G401.6 (cell line): ENCODE results near the gene TNIK.

Experiments
- FAIRE-seq: peaks from 2 replicates; lab custom pipeline; 2012; peaks lifted over from hg19 to GRCh38; lab: Jason Lieb, UNC

The TNIK gene

DNA sequence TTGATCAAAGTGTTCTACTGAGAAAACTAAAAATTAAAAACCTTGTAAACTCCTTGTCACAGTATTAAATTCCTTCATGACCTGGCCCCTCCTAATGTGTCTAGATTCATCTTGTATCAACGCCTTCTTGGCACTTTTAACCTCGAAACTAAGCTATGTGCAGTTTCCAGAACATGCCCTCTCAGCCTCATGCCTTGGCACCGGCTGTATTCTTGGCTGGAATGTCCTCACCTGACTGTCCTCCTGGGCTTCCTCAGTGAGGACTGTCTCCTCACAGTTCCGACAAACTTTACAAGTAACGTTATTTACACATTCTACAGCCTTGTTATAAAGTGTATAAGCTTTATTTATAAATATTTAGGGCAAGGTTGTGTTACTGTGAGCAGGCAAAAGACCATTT is 237.2 kb downstream of the TNIK start:
- FAIRE-seq, result no peak

DNA sequence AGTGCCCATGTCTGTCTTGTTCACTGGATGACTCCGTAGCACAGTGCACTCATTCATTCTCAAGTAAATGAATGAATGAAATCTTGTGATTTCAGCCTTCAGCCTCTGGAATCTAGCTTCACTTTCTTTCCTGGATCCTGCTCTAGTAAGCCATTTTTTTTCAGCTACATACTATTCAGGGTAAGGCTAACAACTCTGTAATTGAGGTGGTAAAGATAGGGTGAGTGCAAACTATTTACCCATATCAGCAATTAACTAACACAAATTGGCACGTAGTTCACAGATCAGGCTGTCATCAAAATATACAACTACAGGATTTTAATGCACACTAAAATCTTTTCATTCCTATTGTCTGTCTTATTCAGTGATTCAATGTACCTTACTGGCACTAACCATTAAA is 238.6 kb downstream of the TNIK start:
- FAIRE-seq, result no peak

DNA sequence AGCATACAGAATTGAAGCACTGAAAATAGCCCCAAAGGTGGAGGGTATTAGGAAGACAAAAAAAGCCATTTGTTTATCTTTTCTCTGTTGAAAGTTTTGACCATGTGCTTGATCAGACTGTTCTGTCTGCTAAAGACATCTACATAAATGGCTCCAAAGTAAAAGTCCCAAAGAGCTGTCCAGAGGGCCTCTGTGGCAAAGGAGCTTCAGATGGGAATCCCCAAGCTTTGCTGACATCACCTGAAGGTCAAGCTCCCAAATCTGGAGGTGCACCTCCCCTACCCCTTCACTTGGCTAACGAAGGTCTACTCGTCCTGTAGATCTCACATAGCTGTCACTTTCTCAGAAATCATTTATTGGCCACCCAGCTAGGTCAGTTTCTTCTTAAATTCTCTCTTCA is 239.1 kb downstream of the TNIK start:
- no peak for FAIRE-seq

DNA sequence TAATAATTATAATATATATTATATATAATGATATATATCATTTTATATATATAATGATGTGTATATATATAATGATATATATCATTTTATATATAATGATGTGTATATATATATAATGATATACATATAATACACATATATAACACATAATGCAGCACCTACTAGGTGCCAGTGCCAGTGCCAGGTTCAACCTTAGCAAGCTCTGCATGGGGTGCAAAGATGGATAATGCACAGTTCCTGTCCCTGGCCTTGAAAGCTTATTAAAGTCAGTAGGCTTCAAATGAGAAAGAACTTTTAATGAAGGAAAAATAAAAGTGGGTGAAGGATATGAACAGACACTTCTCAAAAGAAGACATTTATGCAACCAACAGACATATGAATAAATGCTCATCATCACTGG is 240.9 kb downstream of the TNIK start:
- FAIRE-seq, result no peak

DNA sequence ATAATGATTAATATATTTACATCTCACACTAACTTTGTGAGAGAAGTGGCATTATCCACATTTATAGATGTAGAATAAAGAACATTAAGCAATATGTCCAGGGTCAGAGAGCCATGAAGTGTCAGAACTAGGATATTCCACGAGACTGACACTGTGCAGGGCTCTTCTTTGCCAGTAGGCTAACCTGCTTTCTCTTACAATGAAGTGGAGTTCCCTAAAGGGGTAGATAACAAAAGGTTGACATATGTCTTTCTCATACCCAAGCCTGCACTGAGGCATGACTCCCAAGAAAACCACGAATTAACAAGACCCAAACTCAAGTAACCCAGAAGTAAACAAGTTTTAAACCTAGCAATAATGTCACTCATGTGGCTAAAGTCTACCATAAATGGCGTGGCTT is 242.1 kb downstream of the TNIK start:
- no peak for FAIRE-seq

DNA sequence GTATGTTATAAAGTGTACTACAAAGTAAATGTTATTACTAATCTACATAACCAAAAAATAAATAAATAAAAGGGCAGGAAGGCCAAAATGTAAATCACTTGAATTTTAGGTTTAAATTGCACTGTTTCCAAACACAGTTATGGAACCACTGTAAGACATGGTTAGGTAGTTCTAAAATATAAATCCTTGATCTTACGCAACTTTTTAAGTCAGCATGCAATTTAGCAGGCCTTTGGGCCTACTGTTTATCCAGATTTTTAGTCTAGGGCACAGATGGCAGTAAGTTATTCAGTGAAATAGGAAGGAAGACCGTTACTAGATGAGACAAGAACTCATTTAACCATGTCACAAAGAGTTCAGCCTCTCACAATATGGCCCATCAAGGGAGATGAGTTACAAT is 246.3 kb downstream of the TNIK start:
- no peak for FAIRE-seq

DNA sequence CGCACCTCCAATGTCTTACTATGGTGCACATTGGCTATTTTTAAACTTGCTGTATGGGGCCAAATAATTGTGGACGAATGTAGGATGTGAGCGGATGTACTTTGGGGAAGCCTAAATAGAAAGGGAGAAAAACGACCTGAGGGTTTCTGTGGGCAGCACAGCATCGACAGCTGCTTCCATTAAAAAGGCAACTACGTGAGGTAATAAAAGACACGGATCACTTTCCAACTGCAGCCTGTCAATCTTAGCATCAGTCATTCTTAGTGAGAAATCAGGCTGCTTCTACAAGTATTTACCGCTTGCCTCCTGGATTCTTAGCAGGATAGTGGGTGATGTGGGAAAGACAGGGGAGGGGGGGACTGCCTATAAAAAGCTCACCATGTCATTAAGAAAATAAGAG is 247.0 kb downstream of the TNIK start:
- no peak for FAIRE-seq

DNA sequence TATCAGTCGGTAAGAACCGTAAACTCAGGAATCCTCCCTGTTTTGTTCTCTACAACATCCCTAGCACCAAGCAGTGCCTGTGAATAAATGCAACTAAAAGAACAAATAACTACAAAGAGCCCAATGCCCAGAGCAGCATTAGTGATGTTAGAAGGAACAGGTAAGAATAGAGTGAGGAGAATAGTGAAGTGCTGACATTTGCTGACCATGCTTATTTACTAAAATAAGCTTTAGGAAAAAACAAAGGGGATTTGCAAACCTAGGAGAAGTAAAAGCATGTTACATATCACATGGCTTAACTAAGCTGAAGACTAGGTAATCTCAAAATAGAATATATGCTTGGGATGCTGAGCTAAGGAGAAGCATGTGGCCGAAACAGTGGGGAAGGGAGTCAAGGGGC is 247.6 kb downstream of the TNIK start:
- FAIRE-seq, result no peak

DNA sequence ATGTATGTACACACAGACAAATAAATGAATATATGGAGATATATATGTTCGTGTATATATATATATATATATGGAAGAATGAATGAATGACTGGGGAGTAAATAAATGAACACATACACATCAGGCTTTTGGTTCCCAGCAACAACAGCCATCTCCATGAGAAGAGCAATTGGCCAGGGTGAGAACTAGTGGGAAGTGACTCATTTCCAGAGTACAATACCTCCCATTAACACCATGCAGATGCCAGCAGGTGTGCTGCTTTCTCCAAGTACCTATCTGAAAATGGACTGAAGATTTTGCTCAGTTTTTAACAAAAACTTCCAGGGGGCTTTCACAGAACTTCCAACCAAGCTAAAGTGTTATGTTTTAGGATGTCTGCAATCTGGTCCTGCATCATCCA is 253.9 kb downstream of the TNIK start:
- no peak for FAIRE-seq

DNA sequence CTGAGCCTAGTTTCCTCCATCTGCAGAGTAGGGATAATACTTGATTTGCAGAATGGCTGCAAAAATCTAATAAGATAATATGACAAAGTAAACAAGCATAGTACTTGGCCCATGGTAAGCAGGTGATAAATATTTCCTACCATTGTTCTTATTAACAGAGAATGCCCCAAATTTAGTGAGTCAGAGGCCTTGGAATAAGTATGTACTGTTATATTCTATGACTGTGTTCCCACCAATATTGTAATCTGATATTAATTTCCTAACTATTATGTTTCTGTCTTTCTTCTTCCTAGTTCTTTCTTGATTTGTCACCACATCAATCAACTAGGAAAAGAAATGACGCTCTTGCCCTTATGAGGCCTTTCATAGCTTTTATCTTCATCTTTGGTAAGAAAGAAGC is 255.3 kb downstream of the TNIK start:
- no peak for FAIRE-seq

DNA sequence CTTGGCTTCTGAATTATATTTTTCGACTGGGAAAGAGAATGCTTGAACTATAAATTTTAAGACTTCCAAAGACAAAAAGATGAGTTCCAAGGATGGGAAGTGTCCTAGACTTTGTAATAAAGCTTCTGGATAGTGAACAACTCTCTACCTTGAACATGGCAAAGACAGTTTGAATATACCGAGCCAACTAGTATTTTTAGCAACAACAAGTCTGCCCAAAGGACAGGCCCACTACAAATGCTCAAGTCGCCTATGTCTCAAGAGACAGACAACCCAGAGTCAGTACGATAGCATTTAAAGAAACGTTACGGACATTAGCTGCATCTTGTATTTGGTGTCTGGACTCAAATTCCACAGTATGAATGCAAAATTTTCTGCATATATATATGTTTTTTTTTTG is 258.4 kb downstream of the TNIK start:
- FAIRE-seq, result no peak

DNA sequence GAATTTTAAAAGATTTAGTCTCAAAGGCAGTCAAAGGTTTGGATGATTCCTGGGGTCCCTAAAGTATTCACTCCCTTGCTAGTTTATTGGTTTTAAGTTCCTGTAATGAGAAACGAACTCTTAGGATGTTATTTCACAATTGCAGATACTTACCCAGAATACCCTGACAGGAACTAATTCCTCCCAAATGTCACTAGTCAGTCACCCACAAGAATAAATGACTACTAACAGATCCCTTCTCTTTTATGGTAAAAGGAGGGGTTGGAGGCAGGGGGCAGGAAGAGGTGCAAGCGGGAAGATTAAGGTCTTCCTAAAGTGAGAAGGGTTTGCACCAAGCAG is 259.5 kb downstream of the TNIK start:
- no peak for FAIRE-seq

DNA sequence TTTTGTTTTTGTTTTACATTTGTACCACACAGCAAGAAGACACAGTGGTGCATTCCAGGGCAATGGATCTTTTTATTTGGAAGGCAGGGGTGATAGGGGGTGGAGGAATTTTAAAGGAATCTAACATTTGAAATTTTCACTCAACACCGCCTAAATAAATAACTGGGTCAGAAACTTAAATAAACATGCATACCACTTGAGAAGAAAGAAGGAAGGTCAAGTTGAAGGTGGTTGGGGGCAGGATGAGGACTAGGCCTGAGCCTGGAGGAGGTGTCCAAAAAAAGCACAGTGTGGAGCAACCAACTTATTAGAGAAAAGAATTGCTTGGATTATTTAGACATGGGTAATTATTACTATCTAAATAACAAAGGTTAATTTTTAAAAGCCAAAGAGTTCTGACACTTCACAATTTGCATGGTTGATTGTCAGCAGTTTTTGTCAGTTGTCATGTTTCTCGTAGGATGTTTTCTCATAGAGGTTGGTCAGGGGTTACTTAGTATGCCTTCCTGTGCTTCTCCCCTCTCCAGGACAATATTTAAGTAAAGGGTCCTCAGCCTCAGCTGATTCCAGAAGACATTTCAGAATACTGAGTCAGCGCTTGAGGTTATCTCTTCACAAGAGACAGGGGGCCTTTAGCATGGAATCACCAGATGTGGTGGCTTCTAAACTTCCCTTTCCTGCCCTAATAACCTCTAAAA is 260.0 kb downstream of the TNIK start:
- no peak for FAIRE-seq

DNA sequence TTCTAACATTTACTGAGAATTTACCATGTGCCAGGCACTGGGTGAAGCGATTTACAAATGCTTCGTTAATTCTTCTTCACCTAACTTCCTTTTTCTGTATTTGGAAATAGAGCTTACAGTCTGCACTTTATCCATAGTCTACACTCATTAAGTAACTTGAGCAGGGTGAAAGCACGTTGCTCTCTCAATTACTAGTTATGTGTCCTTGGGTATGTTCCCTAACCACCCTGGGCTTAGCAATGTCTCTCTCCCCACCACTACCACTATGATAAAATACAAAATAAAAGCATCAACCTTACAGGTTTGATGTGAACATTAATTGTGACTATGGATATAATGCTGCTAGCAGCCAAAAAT is 260.8 kb downstream of the TNIK start:
- no peak for FAIRE-seq

DNA sequence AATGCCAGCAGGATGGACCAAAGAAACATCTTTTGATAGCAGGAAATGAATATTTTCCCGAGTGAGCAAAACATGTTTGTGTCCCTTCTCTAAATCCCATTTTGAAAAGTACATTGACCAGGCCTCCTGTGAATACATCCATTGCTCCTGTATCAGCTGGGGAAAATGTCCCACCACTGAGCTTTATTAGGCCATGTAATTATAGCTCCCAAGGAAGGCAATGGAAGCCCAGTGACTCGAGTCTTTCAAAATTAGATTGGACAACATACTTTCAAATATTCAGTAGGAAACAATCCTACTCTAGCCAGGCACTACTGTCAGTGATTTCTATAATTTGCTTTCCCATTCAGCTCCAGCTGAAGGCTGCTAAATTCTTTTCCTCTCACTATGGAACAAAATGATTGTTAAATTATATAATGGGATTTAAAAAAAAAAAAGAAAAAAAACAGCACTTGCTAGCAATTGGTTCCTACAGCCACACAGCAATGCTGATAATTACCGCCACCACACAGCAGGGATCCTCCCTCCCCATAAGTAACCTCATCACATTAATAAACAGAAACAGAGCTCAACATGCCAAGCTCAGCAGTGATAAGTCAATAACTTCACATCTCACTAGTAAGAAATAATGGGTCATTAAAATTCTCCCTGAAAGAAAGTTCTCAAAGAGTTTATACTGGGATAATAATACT is 261.3 kb downstream of the TNIK start:
- FAIRE-seq, result no peak

DNA sequence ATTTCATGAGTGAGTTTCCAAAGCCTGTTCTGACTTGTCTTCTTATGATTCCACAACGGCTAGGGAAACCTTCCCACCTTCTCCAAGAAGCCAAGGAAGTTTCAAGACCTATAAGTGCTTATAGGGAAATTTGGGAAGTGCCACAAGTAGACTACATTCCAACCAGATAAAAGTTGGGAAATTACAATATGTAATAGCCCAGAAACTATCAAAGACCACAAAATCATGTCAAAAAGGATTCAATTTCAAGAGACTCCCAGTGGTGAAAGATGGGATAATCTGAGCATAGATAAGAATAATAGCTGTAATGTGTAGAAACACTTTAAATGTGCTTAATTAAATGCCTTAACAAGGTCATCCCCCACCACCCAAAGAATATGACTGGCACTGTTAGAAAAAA is 264.5 kb downstream of the TNIK start:
- FAIRE-seq, result no peak

DNA sequence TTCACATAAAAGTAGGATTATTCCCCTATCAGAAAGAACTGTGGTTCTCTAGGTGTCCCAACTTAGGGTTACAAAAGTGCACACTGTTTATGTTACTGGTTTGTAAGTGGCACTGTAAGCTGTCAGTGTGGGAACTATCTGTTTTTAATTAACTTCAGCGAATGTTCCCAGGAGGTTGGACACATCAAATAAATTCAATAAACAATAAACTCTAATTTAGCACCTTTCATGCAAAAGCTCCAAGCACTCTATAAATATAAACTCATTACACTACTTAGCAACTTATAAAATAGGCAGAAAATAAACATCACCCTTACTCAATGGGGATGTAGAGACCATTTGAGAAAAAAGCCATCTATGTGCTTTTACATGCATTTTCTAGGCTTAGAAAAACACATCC is 265.2 kb downstream of the TNIK start:
- no peak for FAIRE-seq

DNA sequence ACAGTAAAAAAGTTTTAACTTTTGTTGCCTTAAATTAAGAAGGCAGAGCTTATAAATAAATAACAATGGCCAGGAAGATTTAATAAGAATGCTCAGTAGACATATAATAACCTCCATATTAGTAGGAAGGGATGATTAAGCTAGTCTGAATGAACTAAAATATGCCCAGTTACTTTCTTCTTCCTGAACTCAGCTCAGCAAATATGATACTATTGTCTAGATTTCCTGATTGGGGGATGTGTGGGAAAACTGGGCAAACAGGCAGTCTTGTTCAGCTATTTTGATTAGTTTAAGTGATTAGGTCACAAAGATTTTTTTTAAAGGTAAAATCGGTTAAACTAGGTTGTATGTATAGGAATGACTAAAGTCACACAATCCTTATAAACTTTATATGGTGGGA is 266.5 kb downstream of the TNIK start:
- no peak for FAIRE-seq

DNA sequence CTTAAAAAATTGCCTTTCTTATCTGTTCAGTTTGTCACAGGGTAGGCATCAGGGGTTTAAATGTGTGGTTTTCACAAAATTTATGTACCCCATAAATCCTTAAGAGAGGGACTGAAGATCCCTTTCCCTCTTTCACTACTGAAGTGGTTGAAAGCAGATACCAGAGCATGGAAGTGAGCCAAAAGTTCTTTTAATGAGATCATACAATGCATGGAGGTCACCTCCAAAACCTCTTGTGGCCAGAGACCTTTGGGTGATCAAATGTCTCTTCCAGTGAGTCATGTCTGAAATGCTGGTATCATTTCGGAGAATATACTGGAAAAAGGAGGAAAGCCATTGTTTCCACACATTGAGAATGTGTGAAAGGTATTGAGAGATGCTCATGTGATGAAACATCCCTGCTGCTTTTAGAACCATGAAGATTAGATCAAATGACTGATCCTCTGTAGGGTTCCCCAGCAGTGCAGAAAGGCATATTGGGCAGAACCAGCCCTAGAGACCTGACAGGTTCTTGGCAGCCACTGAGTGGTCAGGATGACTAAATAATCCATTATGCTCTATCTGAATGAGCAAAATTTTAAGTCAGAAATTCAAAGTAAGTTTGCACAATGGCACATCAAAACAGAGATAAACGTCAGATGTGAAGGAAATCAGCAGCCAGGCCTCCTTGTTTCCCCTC is 267.9 kb downstream of the TNIK start:
- FAIRE-seq, result no peak

DNA sequence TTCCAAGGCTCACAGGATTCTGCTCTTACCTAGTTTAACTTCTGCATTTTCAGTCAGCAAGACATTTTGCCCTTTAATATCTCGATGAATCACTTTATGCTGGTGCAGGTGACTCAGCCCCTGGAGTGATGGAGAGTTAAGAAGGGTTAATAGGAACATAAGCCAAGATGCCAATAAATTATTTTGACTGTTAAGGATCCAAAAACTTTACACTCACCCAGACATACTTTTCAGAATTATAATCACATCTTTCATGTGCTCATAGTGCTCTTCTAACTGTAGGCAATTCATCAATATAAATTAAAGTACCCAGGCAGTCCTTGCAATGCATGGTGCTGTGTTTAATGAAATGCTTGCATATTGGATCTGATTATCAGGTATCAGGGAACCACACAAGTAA is 269.5 kb downstream of the TNIK start:
- no peak for FAIRE-seq

DNA sequence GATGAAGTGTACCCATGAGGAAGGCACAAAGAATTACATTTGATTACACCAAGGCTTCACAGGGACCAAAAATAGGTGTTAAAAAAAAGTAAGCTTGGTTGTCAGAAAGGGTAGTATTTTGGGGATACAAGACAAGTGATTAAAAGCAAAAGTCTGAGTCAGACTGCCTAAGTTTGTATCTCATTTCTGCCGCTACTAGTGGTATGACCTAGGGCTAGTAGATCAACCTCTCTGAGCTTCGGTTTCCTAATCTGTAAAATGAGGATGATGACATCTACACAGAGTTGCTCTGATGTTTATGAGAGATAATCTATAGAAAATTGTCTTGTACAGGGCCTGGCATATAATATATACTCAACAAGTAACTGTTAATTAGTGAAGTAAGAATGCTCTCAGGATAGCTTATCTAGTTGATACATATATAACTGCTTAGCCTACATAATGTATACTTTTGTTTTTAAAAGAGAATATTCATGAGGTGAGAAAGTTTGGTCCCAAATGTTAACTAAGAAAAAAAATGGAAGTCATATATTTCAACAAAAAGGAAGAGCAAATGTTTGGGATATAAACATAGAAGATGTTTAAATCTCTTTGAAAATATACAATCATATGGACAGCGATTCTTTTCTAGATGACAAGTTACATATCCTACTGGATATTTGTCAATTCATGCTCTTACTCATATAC is 270.7 kb downstream of the TNIK start:
- no peak for FAIRE-seq

DNA sequence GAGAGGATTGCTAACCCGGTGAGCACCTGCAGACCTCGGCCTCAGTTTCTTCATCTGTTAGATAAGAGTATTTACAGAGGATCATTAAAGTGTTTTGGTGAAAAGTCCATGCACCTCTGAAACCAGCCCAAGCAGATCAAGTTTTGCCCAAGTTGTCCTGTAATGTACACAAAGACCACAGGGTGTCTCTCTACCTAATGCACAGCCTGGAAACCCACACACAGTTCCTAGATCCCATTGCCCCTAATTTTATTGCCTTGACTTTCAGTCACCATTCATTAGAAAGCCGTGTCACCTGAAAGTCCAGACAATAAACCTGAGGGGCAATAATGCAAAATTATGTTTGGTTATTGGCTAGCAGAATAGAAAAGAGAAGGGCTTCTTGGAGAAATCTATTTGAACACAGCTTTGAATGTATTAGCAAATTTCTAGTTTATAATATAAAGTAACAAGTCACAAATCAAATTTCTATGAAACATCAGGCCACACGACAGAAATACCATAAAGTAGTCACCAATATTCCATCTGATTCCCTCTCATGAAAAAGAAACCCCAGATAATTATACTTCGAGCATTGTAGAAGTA is 272.4 kb downstream of the TNIK start:
- FAIRE-seq, result no peak
